Fibroblast of skin of back (primary cell): ENCODE data around the gene APEX2. TPM values are rescaled to one million over a fixed set of nuclear protein-coding genes. Genes with fewer than 3 reads are reported as not detected.
"Not testable (repeated sequence)": the region's sequence is repeated elsewhere in the genome, so short reads cannot be mapped to it uniquely, and the experiment has no call there.

Experiments used
- DNase-seq: peaks from one replicate; pipeline ENCODE4 v3.0.0-alpha.2; 2013
- polyA plus RNA-seq, 2 experiments: library from polyadenylated mRNA; unstranded; fragments of 120-200 nt; gene quantifications; one replicate each; pipeline ENCODE4 v1.2.1, GENCODE V29; 2013; ENCODE audit not compliant: insufficient read length in 2 of 2

APEX2 gene
- 17.8 TPM for polyA plus RNA-seq (2013, experiment 1 of 2; ENCODE audit: insufficient read length)
- polyA plus RNA-seq (2013, experiment 2 of 2; ENCODE audit: insufficient read length): 11.6 TPM

GRCh38 chrX:54999717-55000598 is at the start of gene APEX2:
TSS of gene APEX2 (plus strand) at chrX:55000363. CDS start at chrX:55000423, 60 bp downstream.
- peak; percentile 91 for DNase-seq

GRCh38 chrX:54950730-54951375 is 49.3 kb upstream of the APEX2 start:
- no peak for DNase-seq

GRCh38 chrX:54961750-54962149 is 38.4 kb upstream of the APEX2 start:
- DNase-seq: no peak

- DNase-seq: no peak
These were observed 35.2 kb upstream of the APEX2 start for GRCh38 chrX:54964766-54965497.

- no peak for DNase-seq
These were observed 22.8 kb upstream of the APEX2 start for GRCh38 chrX:54977387-54977786.

- DNase-seq: no peak
These were observed 21.7 kb upstream of the APEX2 start for GRCh38 chrX:54978448-54978847.

- no peak for DNase-seq
These were observed 20.7 kb upstream of the APEX2 start for GRCh38 chrX:54979432-54979831.

- DNase-seq: no peak
These were observed 19.8 kb upstream of the APEX2 start for GRCh38 chrX:54980334-54980733.

- not testable (repeated sequence) for DNase-seq
These were observed 16.9 kb upstream of the APEX2 start for GRCh38 chrX:54983306-54983705.

GRCh38 chrX:54991706-54992105 is 8.5 kb upstream of the APEX2 start:
- DNase-seq: no peak

- no peak for DNase-seq
These were observed 7.1 kb upstream of the APEX2 start for GRCh38 chrX:54992911-54993622.

GRCh38 chrX:54994099-54994498 is 6.1 kb upstream of the APEX2 start, which contains the start of gene PFKFB1:
TSS of gene PFKFB1 (minus strand) at chrX:54994188. CDS start at chrX:54994007, 181 bp downstream.
- DNase-seq: no peak

GRCh38 chrX:54994668-54995351 is 5.4 kb upstream of the APEX2 start:
- DNase-seq: no peak

- DNase-seq: no peak
These were observed 4.5 kb upstream of the APEX2 start for GRCh38 chrX:54995621-54996020.

- no peak for DNase-seq
These were observed 4.1 kb downstream of the APEX2 start for GRCh38 chrX:55004231-55004630.

- no peak for DNase-seq
These were observed 5.1 kb downstream of the APEX2 start for GRCh38 chrX:55005256-55005655.

- DNase-seq: no peak
These were observed 6.9 kb downstream of the APEX2 start for GRCh38 chrX:55006827-55007621.

- DNase-seq: peak; percentile 46
These were observed 7.5 kb downstream of the APEX2 start for GRCh38 chrX:55007656-55008055.

- DNase-seq: peak; percentile 28
These were observed 8.6 kb downstream of the APEX2 start for GRCh38 chrX:55008571-55009358.

- DNase-seq: peak; percentile 2
These were observed 11.1 kb downstream of the APEX2 start for GRCh38 chrX:55011294-55011693.
